RKO (cell line): ENCODE results near the gene TCTA.
"Not testable (repeated sequence)": the region's sequence is repeated elsewhere in the genome, so short reads cannot be mapped to it uniquely, and the experiment has no call there.

Experiments used
- DNase-seq: peaks from one replicate; pipeline ENCODE4 v3.0.0-alpha.2; 2016; ENCODE audit warnings: low spot score

The TCTA gene

GRCh38 chr3:49411968-49412631, at the start of gene TCTA, which contains the start of gene RHOA:
TCTA (plus strand) TSS chr3:49412423; CDS start chr3:49412427, 4 bp downstream.
RHOA (minus strand) TSS chr3:49411976; CDS start chr3:49375589, 36,387 bp downstream.
- peak; percentile 100 for DNase-seq

GRCh38 chr3:49362561-49362960, 49.7 kb upstream of the TCTA start:
- no peak for DNase-seq

GRCh38 chr3:49370585-49371290, 41.5 kb upstream of the TCTA start:
- DNase-seq = no peak

GRCh38 chr3:49371946-49372345, 40.3 kb upstream of the TCTA start:
- DNase-seq = no peak

GRCh38 chr3:49377483-49377882, 34.7 kb upstream of the TCTA start:
- DNase-seq = peak; percentile 52

- no peak for DNase-seq
Measured at GRCh38 chr3:49378249-49378895, 33.9 kb upstream of the TCTA start.

- no peak for DNase-seq
Measured at GRCh38 chr3:49383387-49383786, 28.8 kb upstream of the TCTA start.

GRCh38 chr3:49385617-49386016, 26.6 kb upstream of the TCTA start:
- DNase-seq = no peak

- DNase-seq = no peak
Measured at GRCh38 chr3:49386056-49386756, 26.0 kb upstream of the TCTA start.

- peak; percentile 47 for DNase-seq
Measured at GRCh38 chr3:49387721-49388120, 24.5 kb upstream of the TCTA start.

GRCh38 chr3:49388289-49388820, 23.9 kb upstream of the TCTA start:
- no peak for DNase-seq

- no peak for DNase-seq
Measured at GRCh38 chr3:49389297-49389696, 22.9 kb upstream of the TCTA start.

GRCh38 chr3:49391310-49391709, 20.9 kb upstream of the TCTA start:
- DNase-seq = not testable (repeated sequence)

GRCh38 chr3:49397470-49397869, 14.8 kb upstream of the TCTA start:
- DNase-seq = peak; percentile 40

GRCh38 chr3:49399461-49399860, 12.8 kb upstream of the TCTA start:
- no peak for DNase-seq

- no peak for DNase-seq
Measured at GRCh38 chr3:49401766-49402165, 10.5 kb upstream of the TCTA start.

- DNase-seq = no peak
Measured at GRCh38 chr3:49403891-49404290, 8.3 kb upstream of the TCTA start.

- DNase-seq = not testable (repeated sequence)
Measured at GRCh38 chr3:49405570-49405969, 6.7 kb upstream of the TCTA start.

- DNase-seq = no peak
Measured at GRCh38 chr3:49406571-49407565, 5.4 kb upstream of the TCTA start.

- DNase-seq = no peak
Measured at GRCh38 chr3:49410066-49410845, 2.0 kb upstream of the TCTA start.
